Uterus (tissue), 2 donors: ENCODE results near the gene EFCAB12.

Experiments used
- POLR2A ChIP-seq, 2 donors: fragments of 450-650 bp; IDR thresholded peaks; one replicate each; pipeline ENCODE4 v1.6.1; 2016; ENCODE audit warnings: antibody characterized with exemption in 2 of 2, mild to moderate bottlenecking in 1 of 2, moderate library complexity in 1 of 2
- TF ChIP-seq, protein P1 (sequence below), 4 experiments: fragments of 200-600 bp in 2 of 4; fragments of 450-650 bp in 2 of 4; sonication (generic) in 2 of 4; IDR thresholded peaks; one replicate each; pipeline ENCODE4 v1.5.1; 2016 to 2019; ENCODE audit warnings: antibody characterized with exemption in 4 of 4, mild to moderate bottlenecking in 2 of 4, moderate library complexity in 1 of 4

- TF ChIP-seq, protein P1, sequence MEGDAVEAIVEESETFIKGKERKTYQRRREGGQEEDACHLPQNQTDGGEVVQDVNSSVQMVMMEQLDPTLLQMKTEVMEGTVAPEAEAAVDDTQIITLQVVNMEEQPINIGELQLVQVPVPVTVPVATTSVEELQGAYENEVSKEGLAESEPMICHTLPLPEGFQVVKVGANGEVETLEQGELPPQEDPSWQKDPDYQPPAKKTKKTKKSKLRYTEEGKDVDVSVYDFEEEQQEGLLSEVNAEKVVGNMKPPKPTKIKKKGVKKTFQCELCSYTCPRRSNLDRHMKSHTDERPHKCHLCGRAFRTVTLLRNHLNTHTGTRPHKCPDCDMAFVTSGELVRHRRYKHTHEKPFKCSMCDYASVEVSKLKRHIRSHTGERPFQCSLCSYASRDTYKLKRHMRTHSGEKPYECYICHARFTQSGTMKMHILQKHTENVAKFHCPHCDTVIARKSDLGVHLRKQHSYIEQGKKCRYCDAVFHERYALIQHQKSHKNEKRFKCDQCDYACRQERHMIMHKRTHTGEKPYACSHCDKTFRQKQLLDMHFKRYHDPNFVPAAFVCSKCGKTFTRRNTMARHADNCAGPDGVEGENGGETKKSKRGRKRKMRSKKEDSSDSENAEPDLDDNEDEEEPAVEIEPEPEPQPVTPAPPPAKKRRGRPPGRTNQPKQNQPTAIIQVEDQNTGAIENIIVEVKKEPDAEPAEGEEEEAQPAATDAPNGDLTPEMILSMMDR (IDR thresholded peaks at IDR 0.05) = no peak
- TF ChIP-seq POLR2A (IDR thresholded peaks at IDR 0.05) = no peak
Measured at GRCh38 chr3:129367821-129368220, 60.6 kb downstream of the EFCAB12 start.
